Stimulated activated CD4-positive, alpha-beta T cell treated with anti-CD3 and anti-CD28 coated beads, Interleukin-2, amount 100 ng/mL, for 4 hours (primary cell): Measurements from ENCODE around the gene VEGFC.

Experiments used
- DNase-seq: peaks from one replicate; pipeline ENCODE4 v3.0.0-alpha.2; 2020; ENCODE audit warnings: low read depth

VEGFC gene

GRCh38 chr4:176676901-176677300 is 115.8 kb downstream of the VEGFC start:
- no peak for DNase-seq

DNA sequence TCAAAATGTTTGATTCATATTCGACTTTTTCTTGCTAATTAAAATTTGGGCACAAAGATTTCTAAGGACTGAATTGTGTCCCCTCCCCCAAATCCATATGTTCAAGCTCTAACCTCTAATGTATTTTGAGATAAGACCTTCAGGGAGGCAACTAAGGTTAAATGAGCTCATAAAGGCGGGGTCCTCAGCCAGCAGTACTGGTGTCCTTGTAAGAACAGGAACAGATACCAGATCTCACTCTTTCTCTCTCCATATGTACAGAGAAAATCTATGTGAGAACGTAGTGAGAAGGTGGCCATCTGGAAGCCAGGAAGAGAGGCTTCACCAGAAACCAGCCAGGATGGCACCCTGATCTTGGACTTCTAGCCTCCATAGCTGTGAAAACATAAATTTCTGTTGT is 116.9 kb downstream of the VEGFC start:
- no peak for DNase-seq

- DNase-seq: no peak
These were observed 121.2 kb downstream of the VEGFC start for GRCh38 chr4:176671532-176671931.

DNA sequence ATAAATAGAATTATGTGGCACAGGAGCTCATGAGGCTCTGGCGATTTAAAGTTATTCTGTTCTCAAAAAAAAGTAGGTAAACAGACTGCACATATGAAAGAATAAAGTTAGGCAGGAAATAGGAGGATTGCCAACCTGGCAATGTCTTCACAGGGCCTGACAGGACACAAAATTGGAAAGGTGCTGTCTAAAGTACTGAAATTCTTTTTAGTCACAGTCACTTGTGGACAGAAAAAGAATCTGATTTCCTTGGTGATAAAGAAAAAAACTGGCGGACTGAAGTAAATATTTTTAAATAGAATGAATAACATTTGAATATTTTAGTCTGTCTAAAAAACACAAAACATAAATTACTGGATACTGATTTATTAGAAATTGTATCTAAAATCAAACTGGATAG is 124.4 kb downstream of the VEGFC start:
- no peak for DNase-seq

- no peak for DNase-seq
These were observed 127.8 kb downstream of the VEGFC start for GRCh38 chr4:176664964-176665363.

GRCh38 chr4:176660561-176660960 is 132.2 kb downstream of the VEGFC start:
- no peak for DNase-seq

DNA sequence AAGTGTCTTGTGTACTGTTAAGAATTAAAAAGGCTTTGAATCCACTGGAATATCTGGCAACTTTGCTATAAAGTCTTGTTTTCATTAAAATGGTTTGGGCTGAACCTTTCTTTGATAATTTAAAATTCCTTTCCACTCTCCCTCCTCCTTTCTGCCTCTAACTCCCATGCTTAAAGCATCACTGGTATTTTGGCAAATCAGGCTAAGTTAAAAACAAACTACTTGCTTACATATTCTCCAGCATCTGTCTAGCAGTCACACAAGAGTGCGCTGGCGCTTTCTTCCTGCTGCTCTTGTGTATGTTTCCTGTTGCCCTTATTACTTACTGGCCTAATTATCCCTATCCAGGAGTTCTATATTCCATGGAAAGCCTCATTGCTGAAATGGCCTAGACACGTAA is 136.6 kb downstream of the VEGFC start:
- no peak for DNase-seq

- DNase-seq: no peak
These were observed 138.0 kb downstream of the VEGFC start for GRCh38 chr4:176654565-176655216.

GRCh38 chr4:176653401-176654220 is 139.1 kb downstream of the VEGFC start:
- no peak for DNase-seq

GRCh38 chr4:176646311-176646710 is 146.4 kb downstream of the VEGFC start:
- DNase-seq: no peak

GRCh38 chr4:176645246-176645960 is 147.3 kb downstream of the VEGFC start:
- no peak for DNase-seq

GRCh38 chr4:176642472-176642871 is 150.2 kb downstream of the VEGFC start:
- no peak for DNase-seq

- no peak for DNase-seq
These were observed 151.5 kb downstream of the VEGFC start for GRCh38 chr4:176641237-176641636.

DNA sequence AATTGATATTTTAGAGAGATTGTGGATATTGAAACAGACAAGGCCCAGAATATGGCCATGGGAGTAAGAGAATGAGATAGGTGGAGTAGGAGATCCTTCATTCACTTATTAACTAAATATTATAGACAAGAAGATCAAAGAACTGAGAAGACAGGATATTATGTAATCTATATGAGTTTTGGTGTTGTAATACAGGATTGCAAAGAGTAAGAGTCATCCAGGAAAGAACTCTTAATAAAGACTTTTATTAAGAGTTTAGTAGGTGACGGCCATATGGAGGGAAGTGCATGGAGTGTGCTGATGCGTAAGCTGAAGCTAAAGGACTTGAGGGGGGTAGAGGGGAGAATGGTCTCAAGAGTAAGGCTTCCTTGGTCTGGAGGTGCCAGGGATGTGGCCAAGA is 153.7 kb downstream of the VEGFC start:
- DNase-seq: no peak

DNA sequence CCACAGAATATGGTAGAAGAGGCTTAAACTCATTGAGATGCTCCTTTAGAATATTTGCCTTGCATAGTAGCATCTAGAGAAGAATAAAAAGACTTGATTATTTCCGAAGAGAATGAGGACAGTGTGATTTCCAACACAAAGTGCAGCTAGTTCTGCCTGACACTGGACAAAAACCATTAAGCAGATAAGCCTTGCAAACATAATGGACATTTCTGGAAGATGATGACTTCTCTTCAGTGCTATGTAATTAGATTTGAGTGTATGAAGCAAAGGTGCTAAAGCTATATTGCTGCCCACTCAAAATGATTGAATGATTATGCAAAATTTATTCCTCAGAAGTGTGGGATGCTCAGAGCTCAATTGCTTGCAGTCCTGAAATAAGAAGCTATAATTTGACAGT is 156.4 kb downstream of the VEGFC start:
- DNase-seq: no peak

DNA sequence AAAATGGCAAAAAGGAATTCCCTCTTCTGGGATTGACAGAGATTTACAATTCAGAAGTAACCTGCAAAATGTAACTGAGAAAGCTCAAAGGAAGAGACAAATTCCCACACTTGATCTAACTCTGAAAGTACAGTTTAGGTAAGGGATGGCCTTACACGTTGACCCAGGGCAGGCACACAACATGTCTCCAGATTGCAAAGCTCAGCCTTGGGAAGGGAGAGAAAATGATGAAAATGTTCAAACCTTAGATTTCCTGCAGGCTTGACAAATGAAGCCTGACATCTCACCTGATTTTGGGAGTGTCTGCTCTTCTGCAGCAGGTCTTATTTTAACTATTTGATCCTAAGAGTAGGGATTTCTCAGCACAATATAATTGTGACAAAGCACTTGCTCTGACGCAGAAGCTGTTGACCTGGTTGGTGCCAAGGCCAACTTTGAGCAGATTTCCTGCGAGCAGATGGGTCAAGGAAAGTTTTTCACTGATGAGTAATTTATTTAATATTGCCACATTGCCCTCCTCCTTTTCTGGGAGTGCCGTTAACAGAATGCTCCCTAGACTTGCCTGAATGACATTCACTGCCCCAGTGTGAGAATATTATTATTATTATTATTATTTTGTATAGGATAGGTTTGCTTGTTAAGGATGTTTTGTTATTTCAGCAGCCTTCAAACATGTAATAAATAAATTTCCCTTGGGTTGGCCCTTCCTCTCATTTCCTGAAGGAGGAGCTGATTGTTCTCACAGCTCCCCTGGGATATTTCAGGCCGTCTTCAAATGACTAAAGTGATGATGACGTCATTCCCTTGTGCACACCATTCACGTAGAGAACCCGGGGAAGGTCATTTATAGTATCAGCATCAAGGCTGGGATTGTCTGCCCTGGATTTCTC is 157.1 kb downstream of the VEGFC start:
- DNase-seq: no peak
